H9 (cell line): ENCODE measurements around the gene DPP10. TPM values are rescaled to one million over a fixed set of nuclear protein-coding genes. Genes with fewer than 3 reads are reported as not detected.

Experiments
- DNase-seq: peaks from one replicate; pipeline ENCODE4 v3.0.0-alpha.2; 2017
- H2AFZ ChIP-seq: one replicate; pipeline ENCODE4 v1.6.1; 2013; ENCODE audit warnings: mild to moderate bottlenecking, low read length, control low read depth, moderate library complexity
- H2AK5ac ChIP-seq: 2 replicates; pipeline ENCODE4 v1.6.1; 2013; ENCODE audit warnings: low read length, control low read depth, mixed read lengths; ENCODE audit not compliant: insufficient read length
- H2BK120ac ChIP-seq: one replicate; pipeline ENCODE4 v1.6.1; 2013; ENCODE audit warnings: low read depth, mild to moderate bottlenecking, low read length, control low read depth, inconsistent platforms; ENCODE audit not compliant: poor library complexity, severe bottlenecking
- H2BK12ac ChIP-seq: 2 replicates; pipeline ENCODE4 v1.6.1; 2013; ENCODE audit warnings: low read length, control low read depth, mixed read lengths, low read depth; ENCODE audit not compliant: insufficient read length
- H2BK15ac ChIP-seq: 2 replicates; pipeline ENCODE4 v1.6.1; 2013; ENCODE audit warnings: low read depth, low read length, control low read depth
- H2BK20ac ChIP-seq: one replicate; pipeline ENCODE4 v1.6.1; 2013; ENCODE audit warnings: low read depth, mild to moderate bottlenecking, low read length, control low read depth, inconsistent platforms; ENCODE audit not compliant: poor library complexity, severe bottlenecking
- H2BK5ac ChIP-seq: 2 replicates; pipeline ENCODE4 v1.6.1; 2013; ENCODE audit warnings: low read length, control low read depth, mixed read lengths; ENCODE audit not compliant: insufficient read length
- H3K14ac ChIP-seq: 2 replicates; pipeline ENCODE4 v1.6.1; 2013; ENCODE audit warnings: low read length, control low read depth; ENCODE audit not compliant: insufficient read depth
- H3K18ac ChIP-seq: 2 replicates; pipeline ENCODE4 v1.6.1; 2013; ENCODE audit warnings: low read depth, mild to moderate bottlenecking, mixed read lengths, low read length, control low read depth; ENCODE audit not compliant: insufficient read length
- H3K23ac ChIP-seq: 2 replicates; pipeline ENCODE4 v1.6.1; 2013; ENCODE audit warnings: low read length, control low read depth, mixed read lengths, low read depth; ENCODE audit not compliant: insufficient read length
- H3K23me2 ChIP-seq: 2 replicates; pipeline ENCODE4 v1.6.1; 2013; ENCODE audit warnings: low read depth, mild to moderate bottlenecking, mixed read lengths, low read length, control low read depth; ENCODE audit not compliant: insufficient read length, poor library complexity, severe bottlenecking
- H3K27ac ChIP-seq: 2 replicates; pipeline ENCODE4 v1.5.1; 2013; ENCODE audit warnings: low read length, control low read depth, mixed read lengths, low read depth; ENCODE audit not compliant: insufficient read length
- H3K27me3 ChIP-seq: 2 replicates; pipeline ENCODE4 v1.6.1; 2013; ENCODE audit warnings: low read length, control low read depth, inconsistent platforms; ENCODE audit not compliant: insufficient read depth
- H3K4ac ChIP-seq: 2 replicates; pipeline ENCODE4 v1.6.1; 2013; ENCODE audit warnings: low read depth, mild to moderate bottlenecking, control low read depth, inconsistent platforms, low read length, moderate library complexity
- H3K4me1 ChIP-seq: 2 replicates; pipeline ENCODE4 v1.6.1; 2013; ENCODE audit warnings: low read length, control low read depth, inconsistent platforms; ENCODE audit not compliant: insufficient read depth
- H3K4me2 ChIP-seq: 2 replicates; pipeline ENCODE4 v1.6.1; 2013; ENCODE audit warnings: low read length, control low read depth, mixed read lengths; ENCODE audit not compliant: insufficient read length, insufficient read depth
- H3K56ac ChIP-seq: 2 replicates; pipeline ENCODE4 v1.6.1; 2013; ENCODE audit warnings: low read depth, mild to moderate bottlenecking, mixed read lengths, low read length, control low read depth; ENCODE audit not compliant: insufficient read length
- H3K79me1 ChIP-seq: 2 replicates; pipeline ENCODE4 v1.6.1; 2013; ENCODE audit warnings: low read depth, mild to moderate bottlenecking, moderate library complexity, low read length, control low read depth, inconsistent platforms; ENCODE audit not compliant: insufficient read depth, poor library complexity, severe bottlenecking
- H3K79me2 ChIP-seq: 2 replicates; pipeline ENCODE4 v1.6.1; 2013; ENCODE audit warnings: low read length, control low read depth, inconsistent platforms; ENCODE audit not compliant: insufficient read depth
- H3K9ac ChIP-seq: 2 replicates; pipeline ENCODE4 v1.6.1; 2013; ENCODE audit warnings: low read length, control low read depth, mixed read lengths; ENCODE audit not compliant: insufficient read length; ENCODE audit errors: extremely low read depth
- H3K9me3 ChIP-seq: one replicate; pipeline ENCODE4 v1.6.1; 2013; ENCODE audit warnings: low read depth, low read length, inconsistent platforms; ENCODE audit not compliant: control insufficient read depth
- H3T11ph ChIP-seq: one replicate; pipeline ENCODE4 v1.6.1; 2013; ENCODE audit warnings: mild to moderate bottlenecking, low read length, control low read depth, inconsistent platforms
- H4K20me1 ChIP-seq: one replicate; pipeline ENCODE4 v1.6.1; 2013; ENCODE audit not compliant: control insufficient read depth, insufficient read length, insufficient read depth
- H4K5ac ChIP-seq: 2 replicates; pipeline ENCODE4 v1.6.1; 2013; ENCODE audit warnings: low read depth, mild to moderate bottlenecking, mixed read lengths, low read length, control low read depth; ENCODE audit not compliant: insufficient read length
- H4K8ac ChIP-seq: replicated peaks from 2 replicates; pipeline ENCODE4 v1.6.1; 2013; ENCODE audit warnings: low read length, control low read depth, mixed read lengths, low read depth; ENCODE audit not compliant: insufficient read length
- H4K91ac ChIP-seq: 2 replicates; pipeline ENCODE4 v1.6.1; 2013; ENCODE audit warnings: low read depth, mild to moderate bottlenecking, moderate library complexity, mixed read lengths, low read length, control low read depth; ENCODE audit not compliant: insufficient read length
- H3K27ac Mint-ChIP-seq, 3 experiments: 2 replicates in 2 of 3; 3 replicates in 1 of 3; pipeline ENCODE4 v1.8.0; 2020 to 2021; ENCODE audit warnings: mixed read lengths in 3 of 3, mild to moderate bottlenecking in 1 of 3, moderate library complexity in 1 of 3
- H3K27me3 Mint-ChIP-seq: 2 replicates; pipeline ENCODE4 v1.8.0; 2021; ENCODE audit warnings: low read depth, mild to moderate bottlenecking, moderate library complexity, mixed read lengths
- H3K36me3 Mint-ChIP-seq, 3 experiments: 2 replicates in 2 of 3; 3 replicates in 1 of 3; pipeline ENCODE4 v1.8.0; 2020 to 2021; ENCODE audit warnings: low read depth in 3 of 3, mixed read lengths in 3 of 3; ENCODE audit not compliant: insufficient read depth in 1 of 3
- H3K4me1 Mint-ChIP-seq, 2 experiments: 2 replicates each; pipeline ENCODE4 v1.8.0; 2020; ENCODE audit warnings: mixed read lengths in 2 of 2
- H3K4me3 Mint-ChIP-seq, 2 experiments: 2 replicates in 1 of 2; 3 replicates in 1 of 2; pipeline ENCODE4 v1.8.0; 2020 to 2021; ENCODE audit warnings: mild to moderate bottlenecking in 2 of 2, mixed read lengths in 2 of 2, moderate library complexity in 1 of 2
- H3K9me3 Mint-ChIP-seq, 2 experiments: 2 replicates in 1 of 2; 3 replicates in 1 of 2; pipeline ENCODE4 v1.8.0; 2020; ENCODE audit warnings: mild to moderate bottlenecking in 2 of 2, mixed read lengths in 2 of 2, moderate library complexity in 1 of 2
- WGBS: extraction: QIAGEN DNeasy Blood & Tissue Kit; methylation state at CpG from one replicate; pipeline ENCODE4 v1.1.7; 2013; ENCODE audit warnings: missing lambda C conversion rate, low lambda C conversion rate, mixed read lengths; ENCODE audit not compliant: insufficient read length; ENCODE audit errors: extremely low coverage; 5-methylcytosine and 5-hydroxymethylcytosine counted together
- total RNA-seq: library from RNA; stranded (reverse); gene quantifications from 2 replicates; pipeline ENCODE4 v1.2.1, GENCODE V29; 2021
- TF ChIP-seq, protein P1 (sequence below): fragments of 200-600 bp; sonication (generic); conservative IDR thresholded peaks from 3 replicates; pipeline ENCODE4 v1.8.0; 2021; ENCODE audit warnings: antibody characterized with exemption, mild to moderate bottlenecking

DPP10 gene
- total RNA-seq, 1 experiment from 2014 or later, result 11.3 TPM

DNA sequence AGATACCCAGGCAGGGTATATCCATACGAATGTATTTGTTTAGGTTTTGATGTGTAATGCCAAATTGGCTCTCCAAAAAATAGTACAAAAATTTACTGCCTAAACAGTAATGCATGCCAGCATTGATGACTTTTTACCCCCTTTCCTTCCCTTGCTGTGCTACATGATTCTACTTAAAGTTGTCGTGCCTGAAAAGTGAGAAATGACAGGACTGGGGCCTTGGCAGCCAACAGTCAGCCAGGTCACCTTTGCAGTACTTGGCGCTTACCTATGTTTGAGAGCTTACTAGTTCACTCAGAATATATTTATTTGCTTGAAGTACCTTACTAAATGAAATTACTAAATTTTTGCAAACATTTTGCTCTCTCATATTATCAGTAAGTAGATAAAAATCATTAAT, 1329.1 kb downstream of the DPP10 start:
- Histone ChIP-seq H3K4me2 (no peak overlapping the region), H2BK20ac (no peak overlapping the region), H3K4me1 (no peaks in the 10 kb centered on the region), H2BK5ac (no peak overlapping the region), H4K8ac (no peak overlapping the region), H2BK15ac (no peak overlapping the region), H2AK5ac (no peak overlapping the region), H3K27me3 (no peaks in the 10 kb centered on the region), H4K91ac (no peak overlapping the region), H3K9ac (no peak overlapping the region), H4K5ac (no peak overlapping the region), H3K56ac (no peak overlapping the region), H3K4ac (no peak overlapping the region), H3K79me2 (no peaks in the 10 kb centered on the region), H3K79me1 (no peaks in the 10 kb centered on the region), H3K18ac (no peak overlapping the region), H2BK120ac (no peak overlapping the region), H3K9me3 (no peaks in the 10 kb centered on the region), H2AFZ (no peak overlapping the region), H3K27ac (no peak overlapping the region), H2BK12ac (no peak overlapping the region), H3K23ac (no peak overlapping the region), H3K23me2 (no peaks in the 10 kb centered on the region), H4K20me1 (no peaks in the 10 kb centered on the region), H3K14ac (no peak overlapping the region), H3T11ph (no peak overlapping the region)
- no peak overlapping the region for H3K4me3 Mint-ChIP-seq
- H3K4me1 Mint-ChIP-seq, result peaks cover 0 to 6% of the 10 kb centered on the region in 2 experiments; a peak in 1 of 4 replicates
- H3K9me3 Mint-ChIP-seq, result no peaks in the 10 kb centered on the region
- no CpG with 5 or more reads among the region's 3 CpGs for WGBS
- H3K27me3 Mint-ChIP-seq, result no peaks in the 10 kb centered on the region
- H3K36me3 Mint-ChIP-seq, result no peaks in the 10 kb centered on the region
- H3K27ac Mint-ChIP-seq, result 0 out of 7 replicates have a peak overlapping the region, but pooled peaks of 1 of the 3 experiments have one; percentile 26
- DNase-seq, result no peak
- TF ChIP-seq, protein P1, sequence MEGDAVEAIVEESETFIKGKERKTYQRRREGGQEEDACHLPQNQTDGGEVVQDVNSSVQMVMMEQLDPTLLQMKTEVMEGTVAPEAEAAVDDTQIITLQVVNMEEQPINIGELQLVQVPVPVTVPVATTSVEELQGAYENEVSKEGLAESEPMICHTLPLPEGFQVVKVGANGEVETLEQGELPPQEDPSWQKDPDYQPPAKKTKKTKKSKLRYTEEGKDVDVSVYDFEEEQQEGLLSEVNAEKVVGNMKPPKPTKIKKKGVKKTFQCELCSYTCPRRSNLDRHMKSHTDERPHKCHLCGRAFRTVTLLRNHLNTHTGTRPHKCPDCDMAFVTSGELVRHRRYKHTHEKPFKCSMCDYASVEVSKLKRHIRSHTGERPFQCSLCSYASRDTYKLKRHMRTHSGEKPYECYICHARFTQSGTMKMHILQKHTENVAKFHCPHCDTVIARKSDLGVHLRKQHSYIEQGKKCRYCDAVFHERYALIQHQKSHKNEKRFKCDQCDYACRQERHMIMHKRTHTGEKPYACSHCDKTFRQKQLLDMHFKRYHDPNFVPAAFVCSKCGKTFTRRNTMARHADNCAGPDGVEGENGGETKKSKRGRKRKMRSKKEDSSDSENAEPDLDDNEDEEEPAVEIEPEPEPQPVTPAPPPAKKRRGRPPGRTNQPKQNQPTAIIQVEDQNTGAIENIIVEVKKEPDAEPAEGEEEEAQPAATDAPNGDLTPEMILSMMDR, result no peak
